ENCODE measurements around the gene GSTO2.

The GSTO2 gene

GRCh38 chr10:104323760-104324201 lies 54.8 kb downstream of the GSTO2 start:
- no peak overlapping the region for H2BK120ac ChIP-seq (ENCODE audit: insufficient read depth, low read length, poor library complexity)
- no peak overlapping the region for H4K91ac ChIP-seq (ENCODE audit: low read depth, low read length)
- no peak overlapping the region for H3K4me2 ChIP-seq (ENCODE audit: low read length)
- H3K4me3 ChIP-seq (ENCODE audit: low read depth, low read length) = no peak overlapping the region
- H3K18ac ChIP-seq (ENCODE audit: low read length) = peak overlapping the region; percentile 18
- peaks cover 28% of the 10 kb centered on the region for H3K79me2 ChIP-seq (ENCODE audit: control insufficient read depth, insufficient read depth, low read length, poor library complexity)
- WGBS (ENCODE audit: extremely low coverage, insufficient coverage, insufficient read length) = no CpG with 5 or more reads among the region's 4 CpGs
- H3K36me3 ChIP-seq (ENCODE audit: control insufficient read depth in 1 of 2, insufficient read depth in 2 of 2, low read length in 2 of 2) = peaks cover 6 to 9% of the 10 kb centered on the region in 2 experiments
- no peak for DNase-seq
- no peak overlapping the region for H4K12ac ChIP-seq (ENCODE audit: low read depth, low read length)
- peaks cover 19% of the 10 kb centered on the region for H3K79me1 ChIP-seq (ENCODE audit: low read length)
- H2BK5ac ChIP-seq (ENCODE audit: low read depth, low read length, poor library complexity) = no peak overlapping the region
- peak overlapping the region; percentile 5 for H2AFZ ChIP-seq (ENCODE audit: insufficient read depth, low read length, poor library complexity)
- H2AK5ac ChIP-seq (ENCODE audit: low read length) = no peak overlapping the region
- no peak overlapping the region for H4K8ac ChIP-seq (ENCODE audit: low read depth, low read length)
- H3K4me1 ChIP-seq (ENCODE audit: control insufficient read depth in 1 of 2, insufficient read depth in 2 of 2, low read length in 2 of 2) = peaks cover 19 to 28% of the 10 kb centered on the region in 2 experiments
- no peak overlapping the region for H3K9ac ChIP-seq (ENCODE audit: low read length)
- H3K4ac ChIP-seq (ENCODE audit: low read depth, low read length) = peak overlapping the region; percentile 5
- no peaks in the 10 kb centered on the region for H3K27me3 ChIP-seq (ENCODE audit: insufficient read depth, low read length)
- H3K14ac ChIP-seq (ENCODE audit: low read length) = no peak overlapping the region
- H2BK12ac ChIP-seq (ENCODE audit: low read length) = no peak overlapping the region
- H3K27ac ChIP-seq (ENCODE audit: low read depth, low read length) = no peak overlapping the region
- no peak overlapping the region for H3K23ac ChIP-seq (ENCODE audit: low read length)
- no peaks in the 10 kb centered on the region for H3K9me3 ChIP-seq (ENCODE audit: insufficient read depth, low read depth, low read length)

GRCh38 chr10:104324221-104324686 lies 55.3 kb downstream of the GSTO2 start:
- Histone ChIP-seq H3K36me3 (ENCODE audit: control insufficient read depth in 1 of 2, insufficient read depth in 2 of 2, low read length in 2 of 2) (peaks cover 6 to 9% of the 10 kb centered on the region in 2 experiments), H2BK120ac (ENCODE audit: insufficient read depth, low read length, poor library complexity) (no peak overlapping the region), H3K4me3 (ENCODE audit: low read depth, low read length) (no peak overlapping the region), H2BK5ac (ENCODE audit: low read depth, low read length, poor library complexity) (no peak overlapping the region), H3K27me3 (ENCODE audit: insufficient read depth, low read length) (no peaks in the 10 kb centered on the region), H4K8ac (ENCODE audit: low read depth, low read length) (no peak overlapping the region), H2BK12ac (ENCODE audit: low read length) (no peak overlapping the region), H3K4me1 (ENCODE audit: control insufficient read depth in 1 of 2, insufficient read depth in 2 of 2, low read length in 2 of 2) (peaks cover 23 to 30% of the 10 kb centered on the region in 2 experiments), H3K9me3 (ENCODE audit: insufficient read depth, low read depth, low read length) (no peaks in the 10 kb centered on the region), H4K91ac (ENCODE audit: low read depth, low read length) (no peak overlapping the region), H3K4me2 (ENCODE audit: low read length) (no peak overlapping the region), H3K18ac (ENCODE audit: low read length) (no peak overlapping the region), H3K79me1 (ENCODE audit: low read length) (peaks cover 22% of the 10 kb centered on the region), H3K4ac (ENCODE audit: low read depth, low read length) (no peak overlapping the region), H2AK5ac (ENCODE audit: low read length) (no peak overlapping the region), H3K23ac (ENCODE audit: low read length) (no peak overlapping the region), H3K79me2 (ENCODE audit: control insufficient read depth, insufficient read depth, low read length, poor library complexity) (peaks cover 30% of the 10 kb centered on the region), H3K27ac (ENCODE audit: low read depth, low read length) (no peak overlapping the region), H3K14ac (ENCODE audit: low read length) (no peak overlapping the region), H2AFZ (ENCODE audit: insufficient read depth, low read length, poor library complexity) (no peak overlapping the region), H3K9ac (ENCODE audit: low read length) (no peak overlapping the region), H4K12ac (ENCODE audit: low read depth, low read length) (no peak overlapping the region)
- DNase-seq = no peak
- no CpG with 5 or more reads among the region's 9 CpGs for WGBS (ENCODE audit: extremely low coverage, insufficient coverage, insufficient read length)

GRCh38 chr10:104324931-104325330 lies 55.9 kb downstream of the GSTO2 start:
- Histone ChIP-seq H3K79me2 (ENCODE audit: control insufficient read depth, insufficient read depth, low read length, poor library complexity) (peaks cover 30% of the 10 kb centered on the region), H2BK120ac (ENCODE audit: insufficient read depth, low read length, poor library complexity) (no peak overlapping the region)
- no CpG with 5 or more reads among the region's 10 CpGs for WGBS (ENCODE audit: extremely low coverage, insufficient coverage, insufficient read length)

DNA sequence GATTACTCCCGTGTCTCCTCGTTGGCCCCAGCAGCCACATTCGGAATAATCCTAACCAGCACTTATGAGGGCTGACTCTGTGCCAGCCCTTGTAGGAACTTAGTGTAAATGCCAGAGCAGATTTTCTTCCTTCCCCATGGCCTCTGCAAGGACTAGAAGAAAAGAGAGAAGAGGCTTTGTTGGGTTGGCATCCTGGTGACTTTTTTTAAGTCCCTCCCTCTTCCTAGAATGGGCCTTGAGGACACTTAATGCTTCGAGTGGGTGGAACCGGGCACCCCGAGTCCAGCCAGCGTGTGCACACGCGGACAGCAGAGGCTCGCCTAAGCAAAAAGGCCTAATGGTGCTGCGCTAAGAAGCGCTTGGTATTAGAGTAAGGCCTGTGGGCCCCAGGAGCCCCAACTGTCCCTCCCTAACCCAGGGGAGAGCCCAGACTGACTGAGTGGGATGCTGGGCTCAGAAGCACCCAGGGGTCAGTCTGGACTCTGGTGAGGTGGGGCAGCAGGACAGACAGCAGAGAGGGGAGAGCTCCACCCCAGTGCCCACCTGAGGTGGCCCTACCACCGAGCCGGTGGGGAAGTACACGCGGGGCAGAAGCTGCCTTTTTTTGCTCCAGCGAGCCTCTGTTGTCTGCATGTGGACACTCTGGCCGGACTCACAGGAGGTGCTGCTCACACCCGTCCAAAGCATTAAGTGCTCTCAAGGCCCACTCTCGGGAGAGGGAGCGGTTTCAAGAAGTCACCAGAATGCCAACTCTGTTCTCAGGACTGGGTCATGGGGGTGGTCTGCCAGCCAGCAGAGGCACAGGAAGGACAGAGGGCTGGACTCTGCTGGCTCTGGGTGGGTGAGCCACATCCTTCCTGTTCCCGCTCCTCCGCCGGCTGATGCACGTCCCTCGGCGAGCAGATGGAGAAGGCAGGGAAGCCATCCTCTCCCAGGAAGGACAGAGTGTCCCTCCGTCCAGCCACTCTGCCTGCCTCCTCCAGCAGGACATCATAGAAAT lies 56.8 kb downstream of the GSTO2 start:
- Histone ChIP-seq H3K4me3 (ENCODE audit: low read depth, low read length) (no peak overlapping the region), H3K4me2 (ENCODE audit: low read length) (no peak overlapping the region), H2AK5ac (ENCODE audit: low read length) (no peak overlapping the region), H2AFZ (ENCODE audit: insufficient read depth, low read length, poor library complexity) (peak overlapping the region; percentile 11), H3K18ac (ENCODE audit: low read length) (peak overlapping the region; percentile 31), H3K4me1 (ENCODE audit: control insufficient read depth in 1 of 2, insufficient read depth in 2 of 2, low read length in 2 of 2) (peaks cover 33 to 38% of the 10 kb centered on the region in 2 experiments), H3K27ac (ENCODE audit: low read depth, low read length) (no peak overlapping the region), H2BK120ac (ENCODE audit: insufficient read depth, low read length, poor library complexity) (no peak overlapping the region), H3K23ac (ENCODE audit: low read length) (no peak overlapping the region), H3K9me3 (ENCODE audit: insufficient read depth, low read depth, low read length) (no peaks in the 10 kb centered on the region), H3K9ac (ENCODE audit: low read length) (no peak overlapping the region), H3K79me1 (ENCODE audit: low read length) (peaks cover 32% of the 10 kb centered on the region), H3K27me3 (ENCODE audit: insufficient read depth, low read length) (no peaks in the 10 kb centered on the region), H4K12ac (ENCODE audit: low read depth, low read length) (no peak overlapping the region), H2BK12ac (ENCODE audit: low read length) (no peak overlapping the region), H3K79me2 (ENCODE audit: control insufficient read depth, insufficient read depth, low read length, poor library complexity) (peaks cover 30% of the 10 kb centered on the region), H3K36me3 (ENCODE audit: control insufficient read depth in 1 of 2, insufficient read depth in 2 of 2, low read length in 2 of 2) (peaks cover 6 to 9% of the 10 kb centered on the region in 2 experiments), H2BK5ac (ENCODE audit: low read depth, low read length, poor library complexity) (no peak overlapping the region), H4K8ac (ENCODE audit: low read depth, low read length) (no peak overlapping the region), H3K4ac (ENCODE audit: low read depth, low read length) (peak overlapping the region; percentile 66), H3K14ac (ENCODE audit: low read length) (no peak overlapping the region), H4K91ac (ENCODE audit: low read depth, low read length) (no peak overlapping the region)
- no CpG with 5 or more reads among the region's 28 CpGs for WGBS (ENCODE audit: extremely low coverage, insufficient coverage, insufficient read length)
- DNase-seq = no peak

More at GRCh38 chr10:104324931-104325330, 55.9 kb downstream of the GSTO2 start:
- Histone ChIP-seq H4K91ac (ENCODE audit: low read depth, low read length) (no peak overlapping the region), H3K4me2 (ENCODE audit: low read length) (no peak overlapping the region), H3K23ac (ENCODE audit: low read length) (no peak overlapping the region), H3K4me1 (ENCODE audit: control insufficient read depth in 1 of 2, insufficient read depth in 2 of 2, low read length in 2 of 2) (peaks cover 30 to 35% of the 10 kb centered on the region in 2 experiments), H3K27ac (ENCODE audit: low read depth, low read length) (no peak overlapping the region), H3K9me3 (ENCODE audit: insufficient read depth, low read depth, low read length) (no peaks in the 10 kb centered on the region), H3K18ac (ENCODE audit: low read length) (no peak overlapping the region), H2AK5ac (ENCODE audit: low read length) (no peak overlapping the region), H3K27me3 (ENCODE audit: insufficient read depth, low read length) (no peaks in the 10 kb centered on the region), H3K36me3 (ENCODE audit: control insufficient read depth in 1 of 2, insufficient read depth in 2 of 2, low read length in 2 of 2) (peaks cover 6 to 9% of the 10 kb centered on the region in 2 experiments), H3K4ac (ENCODE audit: low read depth, low read length) (peak overlapping the region; percentile 55), H4K8ac (ENCODE audit: low read depth, low read length) (no peak overlapping the region), H4K12ac (ENCODE audit: low read depth, low read length) (no peak overlapping the region), H2BK12ac (ENCODE audit: low read length) (no peak overlapping the region), H3K4me3 (ENCODE audit: low read depth, low read length) (no peak overlapping the region), H2BK5ac (ENCODE audit: low read depth, low read length, poor library complexity) (no peak overlapping the region), H3K14ac (ENCODE audit: low read length) (no peak overlapping the region), H3K79me1 (ENCODE audit: low read length) (peaks cover 29% of the 10 kb centered on the region), H3K9ac (ENCODE audit: low read length) (no peak overlapping the region), H2AFZ (ENCODE audit: insufficient read depth, low read length, poor library complexity) (no peak overlapping the region)
- no peak for DNase-seq

Measured in trophoblast cell (in vitro differentiated cells and primary cell).